ENCODE results near the gene TSC22D1.

Gene TSC22D1

DNA sequence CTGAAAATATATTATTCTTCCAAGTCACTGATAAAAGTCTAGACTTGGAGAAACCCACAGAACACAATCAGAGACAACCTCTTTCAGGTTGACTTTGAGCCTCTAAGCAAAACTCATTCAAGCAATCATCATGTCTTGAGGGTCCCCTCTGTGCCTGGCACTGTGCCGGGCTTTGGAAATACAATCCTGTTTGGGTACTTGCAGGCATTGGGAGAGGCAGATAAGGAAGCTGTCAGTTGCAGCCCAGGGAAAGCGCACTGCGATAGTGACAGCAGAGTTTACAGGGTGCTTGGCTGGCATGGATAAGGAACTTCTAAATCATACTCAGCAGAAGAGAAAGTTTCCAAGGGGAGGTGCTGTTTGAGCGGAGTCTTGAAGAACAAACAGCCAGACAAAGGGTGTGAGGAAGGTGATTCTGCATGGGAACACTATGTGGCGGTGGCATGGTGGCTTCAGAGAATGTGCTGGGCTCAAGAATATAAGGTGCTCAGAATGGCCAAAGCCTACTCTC, 193.4 kb downstream of the TSC22D1 start:
- no peak for DNase-seq (ENCODE audit: low read depth in 2 of 2)
